HepG2 (cell line): ENCODE results near the gene COL9A2. TPM values are rescaled to one million over a fixed set of nuclear protein-coding genes. Genes with fewer than 3 reads are reported as not detected.

Experiments used
- ATAD3A ChIP-seq: sonication (generic); formaldehyde crosslinking; IDR thresholded peaks from 2 replicates; pipeline ENCODE4 v1.4.0; 2020; ENCODE audit warnings: missing genetic modification reagents
- CSRNP1 ChIP-seq: sonication (generic); formaldehyde crosslinking; IDR thresholded peaks from 2 replicates; pipeline ENCODE4 v1.8.1; 2023; ENCODE audit warnings: mild to moderate bottlenecking, missing genetic modification reagents
- ELF3 ChIP-seq: IDR thresholded peaks from 2 replicates; pipeline ENCODE4 v1.6.1; 2016; ENCODE audit warnings: missing genetic modification reagents, missing compliant biosample characterization
- FOXK2 ChIP-seq: fragments of 450-650 bp; IDR thresholded peaks from 2 replicates; pipeline ENCODE4 v1.6.1; 2016
- GRHL1 ChIP-seq: sonication (generic); formaldehyde crosslinking; conservative IDR thresholded peaks from 2 replicates; pipeline ENCODE4 v1.8.0; 2022; ENCODE audit warnings: missing genetic modification reagents
- KMT2B ChIP-seq: IDR thresholded peaks from 2 replicates; pipeline ENCODE4 v1.6.1; 2016; ENCODE audit warnings: missing genetic modification reagents, missing compliant biosample characterization
- NONO ChIP-seq, 2 experiments: fragments of 450-650 bp in 1 of 2; sonication (generic) in 1 of 2; formaldehyde crosslinking in 1 of 2; IDR thresholded peaks in 1 of 2; conservative IDR thresholded peaks in 1 of 2; 2 replicates each; pipeline versions ENCODE4 v1.6.1 to v1.8.0; 2017 to 2022; ENCODE audit warnings: mild to moderate bottlenecking in 1 of 2, missing genetic modification reagents in 1 of 2, moderate library complexity in 1 of 2
- NR0B2 ChIP-seq: sonication (generic); formaldehyde crosslinking; IDR thresholded peaks from 2 replicates; pipeline ENCODE4 v1.4.0; 2020; ENCODE audit warnings: mild to moderate bottlenecking, missing genetic modification reagents
- NR2F2 ChIP-seq: IDR thresholded peaks from 2 replicates; pipeline ENCODE4 v1.6.1; 2012; ENCODE audit warnings: low read depth, inconsistent platforms, borderline replicate concordance
- PAF1 ChIP-seq: IDR thresholded peaks from 2 replicates; pipeline ENCODE4 v1.6.1; 2016; ENCODE audit warnings: missing genetic modification reagents, missing compliant biosample characterization
- RFXANK ChIP-seq: IDR thresholded peaks from 2 replicates; pipeline ENCODE4 v1.6.1; 2016
- SALL2 ChIP-seq: sonication (generic); formaldehyde crosslinking; IDR thresholded peaks from 2 replicates; pipeline ENCODE4 v1.8.1; 2023; ENCODE audit warnings: mild to moderate bottlenecking, missing genetic modification reagents, inconsistent platforms
- TBL1XR1 ChIP-seq: fragments of 150-350 bp; IDR thresholded peaks from 2 replicates; pipeline ENCODE4 v1.6.1; 2014; ENCODE audit warnings: borderline replicate concordance, low read length; ENCODE audit not compliant: partially characterized antibody
- ZFP36L2 ChIP-seq: sonication (generic); formaldehyde crosslinking; IDR thresholded peaks from 2 replicates; pipeline ENCODE4 v1.4.0; 2020; ENCODE audit warnings: missing genetic modification reagents
- ZNF550 ChIP-seq: sonication (generic); formaldehyde crosslinking; IDR thresholded peaks from 2 replicates; pipeline ENCODE4 v1.4.0; 2020; ENCODE audit warnings: mild to moderate bottlenecking, missing genetic modification reagents, borderline replicate concordance
- polyA plus RNA-seq, 8 experiments: library from polyadenylated mRNA; depleted of rRNA in 3 of 8; stranded (reverse) in 7 of 8; unstranded in 1 of 8; fragments of >200 nt; fragmentation: Illumina TruSeq in 4 of 8; extraction: Trizol in 4 of 8; gene quantifications; 2 replicates each; pipeline versions ENCODE4 v1.2.1 to v1.2.3, GENCODE V29; 2011 to 2016; ENCODE audit warnings: low read depth in 4 of 8, missing spikeins in 1 of 8, mixed read lengths in 1 of 8; ENCODE audit not compliant: insufficient read depth in 1 of 8
- total RNA-seq, 5 experiments: library from RNA; depleted of rRNA; stranded (reverse); fragments of >200 nt; fragmentation: Illumina TruSeq; extraction: Trizol; gene quantifications; 2 replicates each; pipeline ENCODE4 v1.2.3, GENCODE V29; 2016; ENCODE audit warnings: low read depth in 1 of 5
- TF ChIP-seq, protein P1 (sequence below), 2 experiments: IDR thresholded peaks; 2 replicates each; pipeline ENCODE4 v1.6.1; 2011 to 2012; ENCODE audit warnings: low read length in 2 of 2, borderline replicate concordance in 1 of 2, low read depth in 1 of 2, mild to moderate bottlenecking in 1 of 2, moderate library complexity in 1 of 2
- TF ChIP-seq, protein P2 (sequence below): sonication (generic); formaldehyde crosslinking; IDR thresholded peaks from 2 replicates; pipeline ENCODE4 v1.5.0; 2020; ENCODE audit warnings: mild to moderate bottlenecking, missing genetic modification reagents

COL9A2 gene
- total and polyA plus RNA-seq, 2 of the 13 experiments (the other 11 are each of a cell fraction or from before 2014, with no cell fraction given), result 20.2 to 26.9 TPM

DNA sequence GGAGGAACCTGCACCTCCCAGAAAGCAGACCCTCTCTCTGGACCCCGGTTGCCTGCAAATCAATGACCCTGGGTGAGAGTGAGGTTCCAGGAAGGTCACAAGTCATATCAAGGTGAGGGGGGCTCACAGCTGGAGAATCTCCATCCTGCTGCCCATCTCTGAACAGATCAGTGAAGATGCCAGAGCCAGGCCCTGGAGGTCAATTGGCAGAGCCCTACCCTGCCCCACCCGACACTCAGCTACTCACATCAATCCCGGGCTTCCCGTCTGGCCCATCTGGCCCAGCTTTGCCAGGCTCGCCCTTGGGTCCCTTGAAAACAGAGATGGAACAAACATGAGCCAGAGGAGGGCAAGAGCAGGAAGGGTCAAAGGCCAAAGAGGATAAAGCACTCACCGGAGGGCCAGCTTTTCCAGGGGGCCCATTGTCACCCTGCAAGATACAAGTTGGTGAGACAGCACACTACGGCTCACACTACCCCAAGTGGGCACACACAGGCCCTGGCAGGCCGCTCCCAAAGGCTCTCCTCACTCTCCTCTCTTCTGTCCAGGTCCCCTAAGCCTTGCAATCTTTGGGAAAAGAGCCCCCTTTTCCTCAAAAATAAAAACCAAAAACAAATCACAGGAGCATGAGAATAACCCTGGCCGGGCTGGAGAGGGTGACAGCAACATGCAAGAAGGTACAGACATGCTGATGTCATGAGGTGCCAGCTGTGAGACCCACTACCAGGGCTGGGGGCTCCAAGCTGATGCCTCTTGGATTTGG is 2.9 kb downstream of the COL9A2 start (continued):
- TF ChIP-seq GRHL1 (CRISPR knock-in tag) (no peak), ELF3 (CRISPR knock-in tag) (0 out of 2 replicates have a peak, but pooled peaks have one; percentile 7), NR0B2 (CRISPR knock-in tag) (no peak), SALL2 (no peak), PAF1 (CRISPR knock-in tag) (no peak), ATAD3A (CRISPR knock-in tag) (no peak), KMT2B (CRISPR knock-in tag) (0 out of 2 replicates have a peak, but pooled peaks have one; percentile 12), ZFP36L2 (no peak), NONO (IDR thresholded peaks at IDR 0.05) (no peak), NONO (CRISPR knock-in tag; conservative IDR thresholded peaks at IDR 0.05) (0 out of 2 replicates have a peak, but pooled peaks have one; percentile 13), FOXK2 (no peak), NR2F2 (0 out of 2 replicates have a peak, but pooled peaks have one; percentile 5), ZNF550 (CRISPR knock-in tag) (no peak), CSRNP1 (CRISPR knock-in tag) (no peak), TBL1XR1 (peak; percentile 3), RFXANK (CRISPR knock-in tag) (no peak)
- TF ChIP-seq, protein P1, sequence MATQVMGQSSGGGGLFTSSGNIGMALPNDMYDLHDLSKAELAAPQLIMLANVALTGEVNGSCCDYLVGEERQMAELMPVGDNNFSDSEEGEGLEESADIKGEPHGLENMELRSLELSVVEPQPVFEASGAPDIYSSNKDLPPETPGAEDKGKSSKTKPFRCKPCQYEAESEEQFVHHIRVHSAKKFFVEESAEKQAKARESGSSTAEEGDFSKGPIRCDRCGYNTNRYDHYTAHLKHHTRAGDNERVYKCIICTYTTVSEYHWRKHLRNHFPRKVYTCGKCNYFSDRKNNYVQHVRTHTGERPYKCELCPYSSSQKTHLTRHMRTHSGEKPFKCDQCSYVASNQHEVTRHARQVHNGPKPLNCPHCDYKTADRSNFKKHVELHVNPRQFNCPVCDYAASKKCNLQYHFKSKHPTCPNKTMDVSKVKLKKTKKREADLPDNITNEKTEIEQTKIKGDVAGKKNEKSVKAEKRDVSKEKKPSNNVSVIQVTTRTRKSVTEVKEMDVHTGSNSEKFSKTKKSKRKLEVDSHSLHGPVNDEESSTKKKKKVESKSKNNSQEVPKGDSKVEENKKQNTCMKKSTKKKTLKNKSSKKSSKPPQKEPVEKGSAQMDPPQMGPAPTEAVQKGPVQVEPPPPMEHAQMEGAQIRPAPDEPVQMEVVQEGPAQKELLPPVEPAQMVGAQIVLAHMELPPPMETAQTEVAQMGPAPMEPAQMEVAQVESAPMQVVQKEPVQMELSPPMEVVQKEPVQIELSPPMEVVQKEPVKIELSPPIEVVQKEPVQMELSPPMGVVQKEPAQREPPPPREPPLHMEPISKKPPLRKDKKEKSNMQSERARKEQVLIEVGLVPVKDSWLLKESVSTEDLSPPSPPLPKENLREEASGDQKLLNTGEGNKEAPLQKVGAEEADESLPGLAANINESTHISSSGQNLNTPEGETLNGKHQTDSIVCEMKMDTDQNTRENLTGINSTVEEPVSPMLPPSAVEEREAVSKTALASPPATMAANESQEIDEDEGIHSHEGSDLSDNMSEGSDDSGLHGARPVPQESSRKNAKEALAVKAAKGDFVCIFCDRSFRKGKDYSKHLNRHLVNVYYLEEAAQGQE (IDR thresholded peaks at IDR 0.05; ENCODE audit: borderline replicate concordance in 1 of 2, low read depth in 1 of 2, low read length in 2 of 2), result no peak
- TF ChIP-seq, protein P2, sequence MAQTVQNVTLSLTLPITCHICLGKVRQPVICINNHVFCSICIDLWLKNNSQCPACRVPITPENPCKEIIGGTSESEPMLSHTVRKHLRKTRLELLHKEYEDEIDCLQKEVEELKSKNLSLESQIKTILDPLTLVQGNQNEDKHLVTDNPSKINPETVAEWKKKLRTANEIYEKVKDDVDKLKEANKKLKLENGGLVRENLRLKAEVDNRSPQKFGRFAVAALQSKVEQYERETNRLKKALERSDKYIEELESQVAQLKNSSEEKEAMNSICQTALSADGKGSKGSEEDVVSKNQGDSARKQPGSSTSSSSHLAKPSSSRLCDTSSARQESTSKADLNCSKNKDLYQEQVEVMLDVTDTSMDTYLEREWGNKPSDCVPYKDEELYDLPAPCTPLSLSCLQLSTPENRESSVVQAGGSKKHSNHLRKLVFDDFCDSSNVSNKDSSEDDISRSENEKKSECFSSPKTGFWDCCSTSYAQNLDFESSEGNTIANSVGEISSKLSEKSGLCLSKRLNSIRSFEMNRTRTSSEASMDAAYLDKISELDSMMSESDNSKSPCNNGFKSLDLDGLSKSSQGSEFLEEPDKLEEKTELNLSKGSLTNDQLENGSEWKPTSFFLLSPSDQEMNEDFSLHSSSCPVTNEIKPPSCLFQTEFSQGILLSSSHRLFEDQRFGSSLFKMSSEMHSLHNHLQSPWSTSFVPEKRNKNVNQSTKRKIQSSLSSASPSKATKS (CRISPR knock-in tag), result no peak
